Body of pancreas (tissue), 4 donors: ENCODE measurements around the gene SNRPE. TPM values are rescaled to one million over a fixed set of nuclear protein-coding genes. Genes with fewer than 3 reads are reported as not detected.
"Not testable (repeated sequence)": the region's sequence is repeated elsewhere in the genome, so short reads cannot be mapped to it uniquely, and the experiment has no call there.

ENCODE experiments used
- ATAC-seq: fragments of 150-250 bp; one replicate; pipeline ENCODE4 v1.9.1; 2016
- DNase-seq, 4 donors: peaks; one replicate each; pipeline ENCODE4 v3.0.0-alpha.2; 2019
- H3K27ac ChIP-seq, 4 donors: fragments of 200-600 bp; sonication (generic); 1 replicate in 3 of 4; 2 replicates in 1 of 4; pipeline versions ENCODE4 v1.5.1 to v1.6.1; 2016 to 2019; ENCODE audit warnings: mild to moderate bottlenecking in 1 of 4, mixed read lengths in 1 of 4, moderate library complexity in 1 of 4
- H3K27me3 ChIP-seq, 2 donors: fragments of 200-600 bp; sonication (generic); one replicate each; pipeline ENCODE4 v1.6.0; 2016; ENCODE audit warnings: mild to moderate bottlenecking in 1 of 2
- H3K36me3 ChIP-seq, 2 donors: fragments of 200-600 bp; sonication (generic); replicated peaks in 1 of 2; 2 replicates each; pipeline ENCODE4 v1.5.1; 2016; ENCODE audit warnings: low read depth in 2 of 2; ENCODE audit not compliant: insufficient read depth in 1 of 2
- H3K4me1 ChIP-seq: fragments of 200-600 bp; sonication (generic); one replicate; pipeline ENCODE4 v1.6.0; 2016
- H3K4me3 ChIP-seq, 2 donors: fragments of 200-600 bp; sonication (generic); 1 replicate in 1 of 2; 2 replicates in 1 of 2; pipeline ENCODE4 v1.5.1; 2016 to 2019
- H3K9me3 ChIP-seq, 3 donors: fragments of 200-600 bp; sonication (generic); 1 replicate in 2 of 3; 2 replicates in 1 of 3; pipeline ENCODE4 v1.5.1; 2016
- CTCF ChIP-seq, 7 experiments: fragments of 450-650 bp in 4 of 7; fragments of 200-600 bp in 3 of 7; sonication (generic) in 3 of 7; IDR thresholded peaks; one replicate each; pipeline ENCODE4 v1.5.1; 2016 to 2019; ENCODE audit warnings: antibody characterized with exemption in 7 of 7
- POLR2A ChIP-seq, 3 donors: fragments of 450-650 bp; IDR thresholded peaks; one replicate each; pipeline ENCODE4 v1.6.1; 2016; ENCODE audit warnings: antibody characterized with exemption in 3 of 3, mild to moderate bottlenecking in 2 of 3
- WGBS, 2 donors: methylation state at CpG; one replicate each; pipeline ENCODE4 v1.1.5; 2017; 5-methylcytosine and 5-hydroxymethylcytosine counted together
- intact Hi-C: fragments of 100-400 bp; cut with DNase I; formaldehyde crosslinking; loops from one replicate; pipeline ENCODE4 v1.15.1; 2023
- total RNA-seq, 2 donors: library from RNA; depleted of rRNA; stranded (reverse); fragments of >200 nt; gene quantifications; one replicate each; pipeline ENCODE4 v1.1.0, GENCODE V29; 2016

SNRPE gene
- total RNA-seq, 2 donors from 2014 or later = 27.2 to 80.8 TPM

GRCh38 chr1:203826175-203826574, 35.2 kb upstream of the SNRPE start:
- Histone ChIP-seq H3K36me3 (peaks cover 0 to 17% of the 10 kb centered on the region in 2 donors), H3K4me1 (no peaks in the 10 kb centered on the region), H3K27ac (no peak overlapping the region), H3K27me3 (no peaks in the 10 kb centered on the region), H3K9me3 (no peaks in the 10 kb centered on the region), H3K4me3 (no peak overlapping the region)
- no peak for DNase-seq
- 76 to 92% methylated on average over 2 of the region's 2 CpGs for WGBS, 2 donors
- no peak for TF ChIP-seq CTCF (IDR thresholded peaks at IDR 0.05)
- TF ChIP-seq POLR2A (IDR thresholded peaks at IDR 0.05) = no peak
- ATAC-seq = no peak
- intact Hi-C loops = no loop called here

GRCh38 chr1:203828002-203828401, 33.4 kb upstream of the SNRPE start:
- H3K4me3 ChIP-seq = no peak overlapping the region
- ATAC-seq (no peak), DNase-seq (no peak)
- no peaks in the 10 kb centered on the region for H3K9me3 ChIP-seq
- WGBS, 2 donors = 87 to 93% methylated on average over 5 of the region's 5 CpGs
- TF ChIP-seq POLR2A (IDR thresholded peaks at IDR 0.05) = no peak
- no peak for TF ChIP-seq CTCF (IDR thresholded peaks at IDR 0.05)
- no peak overlapping the region for H3K27ac ChIP-seq
- H3K4me1 ChIP-seq = no peaks in the 10 kb centered on the region
- H3K36me3 ChIP-seq = peaks cover 0 to 16% of the 10 kb centered on the region in 2 donors
- intact Hi-C loops = no loop called here
- H3K27me3 ChIP-seq = no peaks in the 10 kb centered on the region

GRCh38 chr1:203828503-203828902, 32.9 kb upstream of the SNRPE start:
- DNase-seq = no peak
- Histone ChIP-seq H3K4me3 (no peak overlapping the region), H3K9me3 (no peaks in the 10 kb centered on the region), H3K4me1 (no peaks in the 10 kb centered on the region), H3K27ac (peak overlapping the region in 1 of 4 donors; percentile 43), H3K36me3 (peaks cover 0 to 13% of the 10 kb centered on the region in 2 donors), H3K27me3 (no peaks in the 10 kb centered on the region)
- TF ChIP-seq POLR2A (IDR thresholded peaks at IDR 0.05) = no peak
- no peak for TF ChIP-seq CTCF (IDR thresholded peaks at IDR 0.05)
- 14 to 17% methylated on average over 1 of the region's 1 CpG for WGBS, 2 donors
- no peak for ATAC-seq
- intact Hi-C loops = no loop called here

- H3K4me3 ChIP-seq, intact Hi-C loops, H3K27me3 ChIP-seq, H3K9me3 ChIP-seq, DNase-seq, ATAC-seq, H3K4me1 ChIP-seq: not testable (repeated sequence)
- 80 to 94% methylated on average over 5 of the region's 5 CpGs for whole genome bisulfite sequencing, 2 donors
- peaks cover 0 to 16% of the 10 kb centered on the region in 2 donors for H3K36me3 ChIP-seq
- H3K27ac ChIP-seq = peak overlapping the region in 1 of 4 donors; percentile 43
These were observed 32.2 kb upstream of the SNRPE start for GRCh38 chr1:203829247-203829646.

- 95 to 97% methylated on average over 3 of the region's 3 CpGs for WGBS, 2 donors
- no peak for TF ChIP-seq POLR2A (IDR thresholded peaks at IDR 0.05)
- no peak for TF ChIP-seq CTCF (IDR thresholded peaks at IDR 0.05)
- intact Hi-C loops = no loop called here
- ATAC-seq (no peak), DNase-seq (no peak)
- H3K27me3 ChIP-seq = no peaks in the 10 kb centered on the region
- no peaks in the 10 kb centered on the region for H3K9me3 ChIP-seq
- peaks cover 8 to 39% of the 10 kb centered on the region in 2 donors for H3K36me3 ChIP-seq
- no peak overlapping the region for H3K4me3 ChIP-seq
- no peak overlapping the region for H3K27ac ChIP-seq
- H3K4me1 ChIP-seq = no peaks in the 10 kb centered on the region
These were observed 25.9 kb upstream of the SNRPE start for GRCh38 chr1:203835476-203835875.
